GM18951 (cell line): ENCODE measurements around the gene PLCB2.

ENCODE experiments used
- POLR2A ChIP-seq: IDR thresholded peaks from 4 replicates; pipeline ENCODE4 v1.6.1; 2011; ENCODE audit warnings: mild to moderate bottlenecking; ENCODE audit not compliant: insufficient read length, insufficient read depth; ENCODE audit errors: extremely low read depth
- in situ Hi-C: fragments of 300-500 bp; cut with MboI; formaldehyde crosslinking; loops from one replicate; pipeline ENCODE4 v1.12.0; 2022; ENCODE audit warnings: low sequenced_read_pairs, mixed read lengths, inconsistent platforms; ENCODE audit not compliant: unreplicated experiment

Gene PLCB2

GRCh38 chr15:40242213-40242599 is 65.5 kb downstream of the PLCB2 start:
- no peak for TF ChIP-seq POLR2A
- in situ Hi-C loops = no loop called here

GRCh38 chr15:40241269-40242212 is 66.2 kb downstream of the PLCB2 start:
- in situ Hi-C loops = no loop called here
- TF ChIP-seq POLR2A = no peak

- TF ChIP-seq POLR2A = no peak
- in situ Hi-C loops = no loop called here
Measured at GRCh38 chr15:40240619-40241221, 67.0 kb downstream of the PLCB2 start.

- in situ Hi-C loops = no loop called here
- no peak for TF ChIP-seq POLR2A
Measured at GRCh38 chr15:40239693-40240618, 67.8 kb downstream of the PLCB2 start.

GRCh38 chr15:40239404-40239692 is 68.4 kb downstream of the PLCB2 start:
- in situ Hi-C loops = no loop called here

GRCh38 chr15:40238532-40239403 is 69.0 kb downstream of the PLCB2 start, which contains the start of gene PAK6:
TSS of gene PAK6 (plus strand) at chr15:40239063. CDS start at chr15:40264786, 25,723 bp downstream.
- TF ChIP-seq POLR2A = no peak
- in situ Hi-C loops = no loop called here

More at GRCh38 chr15:40239404-40239692, 68.4 kb downstream of the PLCB2 start:
- no peak for TF ChIP-seq POLR2A
